Stimulated activated CD4-positive, alpha-beta T cell treated with anti-CD3 and anti-CD28 coated beads, TNF-alpha, amount 100 ng/mL, for 1 hour (primary cell): ENCODE data around the gene MNT.
"Not testable (repeated sequence)": the region's sequence is repeated elsewhere in the genome, so short reads cannot be mapped to it uniquely, and the experiment has no call there.

ENCODE experiments used
- DNase-seq, 3 donors: peaks; one replicate each; pipeline ENCODE4 v3.0.0-alpha.2; 2020; ENCODE audit warnings: low read depth in 3 of 3, low spot score in 1 of 3

MNT gene, protein sequence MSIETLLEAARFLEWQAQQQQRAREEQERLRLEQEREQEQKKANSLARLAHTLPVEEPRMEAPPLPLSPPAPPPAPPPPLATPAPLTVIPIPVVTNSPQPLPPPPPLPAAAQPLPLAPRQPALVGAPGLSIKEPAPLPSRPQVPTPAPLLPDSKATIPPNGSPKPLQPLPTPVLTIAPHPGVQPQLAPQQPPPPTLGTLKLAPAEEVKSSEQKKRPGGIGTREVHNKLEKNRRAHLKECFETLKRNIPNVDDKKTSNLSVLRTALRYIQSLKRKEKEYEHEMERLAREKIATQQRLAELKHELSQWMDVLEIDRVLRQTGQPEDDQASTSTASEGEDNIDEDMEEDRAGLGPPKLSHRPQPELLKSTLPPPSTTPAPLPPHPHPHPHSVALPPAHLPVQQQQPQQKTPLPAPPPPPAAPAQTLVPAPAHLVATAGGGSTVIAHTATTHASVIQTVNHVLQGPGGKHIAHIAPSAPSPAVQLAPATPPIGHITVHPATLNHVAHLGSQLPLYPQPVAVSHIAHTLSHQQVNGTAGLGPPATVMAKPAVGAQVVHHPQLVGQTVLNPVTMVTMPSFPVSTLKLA

DNA sequence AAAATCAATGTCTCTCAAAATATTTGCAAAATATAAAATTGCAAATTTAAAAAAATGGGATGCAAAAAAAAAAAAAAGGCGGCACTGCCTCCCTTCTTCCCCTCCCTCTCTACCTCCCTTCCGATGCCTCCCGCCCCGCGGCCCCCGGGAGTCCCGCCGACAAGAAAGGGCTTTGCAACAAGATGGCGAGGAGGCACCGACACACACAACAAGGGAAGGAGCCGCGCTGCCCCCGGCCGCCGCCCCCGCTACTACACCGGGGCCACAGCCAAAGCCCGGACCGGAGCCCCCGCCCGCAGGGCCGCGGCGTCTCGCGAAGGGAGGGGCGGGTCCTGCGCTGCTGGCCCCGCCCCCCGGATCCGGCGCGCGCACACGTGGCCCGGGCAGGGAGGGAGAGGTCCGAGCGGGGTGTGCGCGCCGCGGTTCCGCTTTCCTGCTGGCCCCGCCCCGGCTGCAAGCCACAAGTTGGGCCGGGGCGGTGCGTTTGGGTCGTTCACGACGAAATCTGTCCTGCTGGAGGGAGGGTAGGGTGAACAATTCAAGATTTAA lies at the start of gene MNT:
TSS of gene MNT (minus strand) at position 184 of the 549 bp plus-strand sequence. CDS start 348 bp downstream, outside the sequence.
- peak; percentile 89 to 91 (median 90) for DNase-seq

- no peak for DNase-seq
Observed at GRCh38 chr17:2450016-2450650, 49.3 kb upstream of the MNT start.

DNA sequence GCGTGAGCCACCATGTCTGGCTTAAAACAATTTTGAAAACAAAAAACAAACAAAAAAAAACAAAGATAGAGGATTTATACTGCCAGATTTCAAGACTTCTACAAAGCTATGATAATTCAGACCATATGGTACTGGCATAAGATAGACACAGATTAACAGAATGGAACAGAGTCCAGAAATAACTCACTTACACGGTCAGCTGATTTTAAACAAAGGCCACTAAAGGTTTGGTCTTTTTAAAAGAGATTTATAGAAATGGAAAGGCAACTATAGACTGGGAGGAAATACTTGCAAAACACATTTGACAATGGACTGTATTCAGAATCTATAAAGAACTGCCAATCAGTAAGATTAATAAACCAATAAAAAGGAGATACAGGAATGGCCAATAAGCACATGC lies 48.6 kb upstream of the MNT start:
- DNase-seq = no peak

- DNase-seq = not testable (repeated sequence)
Observed at GRCh38 chr17:2447479-2447878, 46.6 kb upstream of the MNT start.

DNA sequence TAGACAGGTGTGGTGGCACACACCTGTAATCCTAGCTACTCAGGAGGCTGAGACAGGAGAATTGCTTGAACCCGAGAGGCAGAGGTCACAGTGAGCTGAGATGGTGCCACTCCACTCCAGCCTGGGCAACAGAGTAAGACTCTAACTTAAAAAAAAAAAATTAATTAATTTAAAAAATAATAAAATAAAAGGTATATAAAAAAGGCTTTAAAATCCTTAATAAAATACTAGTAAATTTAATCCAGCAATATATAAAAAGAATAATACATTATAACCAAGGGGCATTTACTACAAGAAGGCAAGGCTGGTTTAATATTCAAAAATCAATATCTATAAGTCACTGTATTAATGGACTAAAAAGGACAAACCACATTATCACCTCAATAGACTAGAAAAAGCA lies 44.8 kb upstream of the MNT start:
- no peak for DNase-seq

GRCh38 chr17:2444382-2444781 lies 43.5 kb upstream of the MNT start:
- no peak for DNase-seq

DNA sequence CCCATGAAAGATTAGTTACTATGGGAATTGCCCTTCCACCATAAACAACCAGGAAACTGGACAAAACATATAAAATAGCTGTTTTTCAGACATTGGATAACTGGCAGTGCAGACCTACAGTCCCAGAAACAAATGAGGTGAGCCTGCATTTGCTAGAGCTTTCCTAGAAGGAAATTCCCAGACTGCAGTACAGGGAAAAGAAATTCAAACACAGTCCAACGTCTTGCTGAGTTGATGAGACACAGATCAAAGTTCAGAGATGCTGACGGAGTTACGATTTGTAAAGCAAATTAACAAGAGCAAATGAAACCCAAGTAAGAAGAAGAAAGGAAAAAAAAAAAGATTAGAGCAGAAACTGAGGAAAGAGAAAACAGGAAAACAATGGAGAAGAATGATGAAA lies 41.3 kb upstream of the MNT start:
- DNase-seq = no peak

GRCh38 chr17:2440930-2441329 lies 40.1 kb upstream of the MNT start:
- no peak for DNase-seq

GRCh38 chr17:2439997-2440396 lies 39.1 kb upstream of the MNT start:
- DNase-seq = not testable (repeated sequence)

DNA sequence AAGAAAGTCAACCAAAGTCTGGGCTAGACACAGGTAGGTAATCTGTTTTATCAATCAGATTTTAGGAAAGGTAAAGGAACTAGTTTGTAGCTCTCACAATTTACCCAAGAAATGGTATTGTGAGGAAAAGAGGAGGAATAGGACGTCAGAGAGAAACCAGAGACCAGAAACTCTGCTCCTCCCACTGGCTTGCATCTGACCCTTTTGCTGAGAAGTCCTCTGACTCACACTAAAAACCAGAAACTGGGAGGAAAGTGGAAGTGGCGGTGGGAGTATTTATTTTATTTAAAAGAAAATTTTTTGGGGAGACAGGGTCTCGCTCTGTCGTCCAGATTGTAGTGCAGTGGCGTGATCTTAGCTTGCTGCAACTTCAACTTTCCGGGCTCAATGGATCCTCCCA lies 38.0 kb upstream of the MNT start:
- DNase-seq = no peak

DNA sequence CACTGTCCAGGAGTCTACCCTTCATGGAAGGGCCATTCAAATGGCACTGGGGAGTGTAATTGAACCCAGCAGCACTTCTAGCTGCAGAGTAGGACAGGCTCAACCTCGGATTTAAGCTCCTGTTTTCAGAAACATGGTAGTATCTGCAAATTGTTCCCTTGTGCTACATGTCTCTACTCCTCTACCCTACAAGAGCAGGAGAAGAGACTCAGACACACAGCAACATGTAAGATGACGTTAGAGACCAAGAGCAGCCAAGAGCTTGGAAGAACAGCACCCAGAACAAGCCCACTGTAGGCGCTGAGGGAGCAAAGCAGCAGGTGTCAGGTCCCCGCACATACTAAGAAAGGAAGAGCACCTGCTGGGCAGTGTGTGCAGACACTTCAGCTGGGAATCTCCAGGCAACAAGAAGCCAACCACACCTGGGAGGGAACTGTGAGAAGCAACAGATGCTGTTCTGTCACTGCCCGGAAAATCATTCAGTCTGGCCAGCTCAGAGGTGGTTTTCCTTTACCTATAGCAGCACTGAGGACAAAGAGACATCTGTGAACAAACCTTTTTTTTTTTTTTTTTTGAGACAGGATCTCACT lies 35.6 kb upstream of the MNT start:
- DNase-seq = no peak

GRCh38 chr17:2435862-2436261 lies 35.0 kb upstream of the MNT start:
- DNase-seq = no peak

DNA sequence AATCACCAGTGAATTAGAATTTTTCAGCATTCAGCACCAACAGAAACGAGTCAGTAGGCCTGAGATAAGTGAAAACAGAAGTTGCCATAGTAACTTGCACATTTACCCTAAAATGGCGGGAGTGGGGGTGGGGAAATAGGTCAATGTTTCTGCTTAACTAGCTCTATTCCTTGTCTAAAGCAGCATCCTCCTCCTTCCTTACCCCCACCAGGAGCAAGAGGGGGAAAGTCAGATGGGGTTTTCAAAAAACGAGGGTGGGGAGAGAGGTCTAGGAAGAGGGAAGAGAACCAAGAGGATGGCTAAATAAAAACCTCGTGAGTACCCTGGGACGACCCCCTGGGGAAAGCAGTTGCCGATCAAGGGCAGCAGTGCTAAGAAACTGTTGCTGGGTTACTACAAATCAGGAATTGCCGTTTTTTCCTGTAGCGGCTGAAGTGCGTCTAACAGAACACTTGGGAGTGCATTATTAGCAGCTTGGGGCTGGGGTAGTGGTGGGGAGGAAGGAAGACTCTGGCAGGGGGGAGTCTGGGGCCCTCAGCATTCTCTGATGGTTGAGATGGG lies 34.4 kb upstream of the MNT start:
- no peak for DNase-seq

- DNase-seq = no peak
Observed at GRCh38 chr17:2433696-2434095, 32.8 kb upstream of the MNT start.

DNA sequence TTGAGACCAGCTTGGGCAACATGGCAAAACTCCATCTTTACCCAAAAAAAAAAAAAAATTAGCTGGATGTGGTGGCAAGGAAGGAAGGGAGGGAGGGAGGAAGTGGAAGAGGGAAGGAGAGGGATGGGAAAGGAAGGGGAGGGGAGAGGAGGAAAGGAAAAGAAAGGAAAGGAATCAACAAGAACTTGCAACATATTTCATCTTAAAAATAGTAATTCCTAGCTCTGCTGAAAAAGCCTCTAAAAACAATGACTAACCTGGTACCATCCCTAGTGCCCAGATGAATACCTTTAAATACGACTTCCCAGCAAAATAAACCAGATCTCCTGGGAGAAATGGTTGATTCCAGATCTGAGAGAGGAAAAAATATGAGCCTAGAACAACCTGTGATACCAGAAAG lies 27.1 kb upstream of the MNT start:
- DNase-seq = no peak

GRCh38 chr17:2427215-2427614 lies 26.4 kb upstream of the MNT start:
- DNase-seq = no peak

- DNase-seq = no peak
Observed at GRCh38 chr17:2423271-2423670, 22.4 kb upstream of the MNT start.

DNA sequence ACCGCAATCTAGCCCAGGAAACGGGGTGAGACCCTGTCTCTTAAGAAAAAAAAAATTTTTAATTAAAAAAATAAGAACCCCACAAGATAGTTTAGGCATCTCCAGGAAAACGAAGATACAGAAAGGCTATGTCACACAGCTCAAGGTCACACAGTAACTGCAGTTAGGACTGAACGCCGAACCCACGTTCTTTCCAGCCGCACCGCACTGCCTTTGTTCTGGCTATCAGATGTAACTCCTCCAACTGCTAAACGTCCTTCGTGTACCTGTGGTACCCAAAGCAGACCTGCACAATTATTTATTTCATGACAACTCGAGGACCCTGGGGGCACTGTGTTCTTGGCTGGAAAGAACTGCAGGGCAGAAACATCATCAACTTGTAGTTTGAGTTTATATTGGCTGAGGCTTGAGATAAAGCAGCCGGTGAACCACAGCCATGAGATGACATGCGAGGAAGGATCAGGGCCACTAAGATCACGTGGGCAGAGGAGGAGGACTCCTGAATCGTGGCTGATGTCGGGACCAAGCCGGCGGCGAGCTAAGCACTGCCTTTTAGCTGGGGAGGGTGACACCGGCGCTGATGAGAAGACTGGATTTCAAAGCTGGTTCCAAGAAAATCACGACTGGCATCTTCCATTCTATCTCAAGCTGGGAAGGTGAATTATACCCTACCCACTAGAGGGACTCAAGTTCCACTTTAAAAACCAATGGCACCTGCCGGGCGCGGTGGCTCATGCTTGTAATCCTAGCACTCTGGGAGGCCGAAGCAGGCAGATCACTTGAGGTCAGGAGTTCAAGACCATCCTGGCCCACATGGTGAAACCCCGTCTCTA lies 20.7 kb upstream of the MNT start:
- DNase-seq = no peak

DNA sequence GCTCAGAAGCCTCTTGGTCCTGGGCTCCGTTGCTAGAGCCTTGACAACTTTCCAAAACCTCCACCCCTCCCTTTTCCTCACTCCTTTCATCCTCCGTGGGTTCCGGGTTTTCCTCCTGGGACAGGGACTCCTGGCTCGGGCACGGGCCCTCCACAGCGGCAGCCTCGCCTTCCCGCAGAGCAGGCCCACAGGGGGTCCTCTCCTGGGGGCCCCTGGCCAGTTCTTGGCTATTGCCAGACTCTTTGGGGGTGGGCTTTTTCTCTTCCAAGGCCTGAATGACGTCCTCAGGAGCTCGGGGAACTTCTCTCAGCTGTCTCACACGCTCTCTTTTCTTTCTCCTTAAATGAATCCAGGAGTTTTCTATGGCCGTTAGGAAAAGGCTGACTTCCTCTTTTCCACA lies 19.3 kb upstream of the MNT start:
- DNase-seq = no peak

DNA sequence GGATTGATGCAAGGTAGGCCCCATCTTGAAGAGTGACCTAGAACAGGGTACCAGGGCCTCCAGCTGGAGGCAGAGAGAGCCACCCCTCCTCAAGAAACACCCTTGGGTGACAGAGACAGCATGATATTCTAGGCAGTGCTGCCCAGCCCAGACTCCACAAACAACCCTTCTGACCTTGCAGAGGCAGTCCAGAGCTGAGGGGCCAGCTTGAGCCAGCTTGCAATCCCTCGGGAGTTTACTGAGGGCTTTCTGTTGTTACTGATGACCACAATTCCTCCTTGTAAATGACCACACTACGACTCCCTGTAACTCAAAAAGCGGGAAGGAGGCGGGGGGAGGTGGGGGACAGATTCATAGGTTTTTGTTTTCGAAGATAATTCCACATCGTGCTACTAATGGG lies 18.6 kb upstream of the MNT start:
- no peak for DNase-seq

DNA sequence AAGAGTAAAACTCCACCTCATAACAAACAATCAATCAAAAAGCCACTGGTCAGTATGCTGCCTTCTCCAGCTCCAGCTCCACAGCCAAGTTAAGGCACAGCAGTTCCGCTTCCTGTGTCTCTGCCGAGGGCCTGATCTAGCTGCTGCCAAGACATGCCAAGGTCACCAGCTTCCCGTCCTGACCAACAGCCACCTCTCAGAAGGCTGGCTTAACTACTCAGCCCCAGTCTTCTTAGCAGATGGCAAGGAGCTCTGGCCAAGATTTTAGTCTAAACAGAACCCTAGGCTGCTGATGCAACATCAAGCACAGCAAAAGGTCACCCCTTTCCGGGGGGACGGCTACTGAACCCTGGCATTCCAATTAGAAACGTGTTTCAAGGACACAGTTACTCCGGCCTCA lies 17.7 kb upstream of the MNT start:
- DNase-seq = no peak
